ENCODE data around the gene HERC3. TPM values are rescaled to one million over a fixed set of nuclear protein-coding genes. Genes with fewer than 3 reads are reported as not detected.
A peak's percentile ranks its signal among the peaks of the same experiment; 100 is the strongest.

The HERC3 gene
- total and polyA plus RNA-seq, 10 of the 15 experiments (the other 5 are each of a cell fraction or from before 2014, with no cell fraction given): 0.52 to 18.2 (median 2.8) TPM

DNA sequence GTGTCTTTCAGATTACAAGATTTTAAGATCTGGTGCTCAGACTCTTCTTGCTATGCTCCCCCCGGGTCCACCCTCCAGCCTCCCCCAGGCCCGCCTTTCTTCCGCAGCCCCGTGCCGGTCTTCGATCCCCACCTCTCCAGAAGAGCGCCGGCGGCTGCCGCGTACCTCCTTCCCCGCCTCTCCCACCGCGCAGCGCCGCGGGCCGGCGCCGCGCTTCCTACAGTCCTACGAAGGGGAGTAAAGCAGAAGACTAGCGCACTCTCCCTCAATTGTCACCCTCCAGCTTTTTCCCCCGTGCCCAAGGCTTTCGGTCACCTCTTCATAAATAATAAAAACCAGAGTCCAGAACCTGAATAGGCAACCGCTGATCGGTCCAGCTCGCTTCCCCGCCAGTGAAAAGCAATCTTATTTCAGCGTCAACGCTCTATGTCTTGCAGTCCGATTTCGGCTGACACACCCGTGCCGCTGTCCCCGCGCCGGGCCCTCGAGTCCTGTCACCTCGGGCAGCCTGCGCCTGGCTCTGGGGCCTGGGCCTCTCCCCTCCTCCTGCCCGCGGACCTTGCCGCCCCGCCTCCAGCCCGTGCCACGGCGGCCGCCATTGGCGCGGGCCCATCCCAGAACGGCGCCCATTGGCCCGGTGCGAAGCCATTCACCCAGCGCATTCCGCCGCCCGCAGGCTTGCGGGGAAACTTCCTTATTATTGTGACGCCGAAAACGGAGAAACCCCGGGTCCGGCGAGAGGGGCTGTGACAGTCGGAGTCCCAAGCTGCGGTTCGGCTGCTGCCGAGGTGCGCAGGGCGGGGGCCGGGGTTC, at the start of gene HERC3 (continued):
- TF ChIP-seq, protein P1, sequence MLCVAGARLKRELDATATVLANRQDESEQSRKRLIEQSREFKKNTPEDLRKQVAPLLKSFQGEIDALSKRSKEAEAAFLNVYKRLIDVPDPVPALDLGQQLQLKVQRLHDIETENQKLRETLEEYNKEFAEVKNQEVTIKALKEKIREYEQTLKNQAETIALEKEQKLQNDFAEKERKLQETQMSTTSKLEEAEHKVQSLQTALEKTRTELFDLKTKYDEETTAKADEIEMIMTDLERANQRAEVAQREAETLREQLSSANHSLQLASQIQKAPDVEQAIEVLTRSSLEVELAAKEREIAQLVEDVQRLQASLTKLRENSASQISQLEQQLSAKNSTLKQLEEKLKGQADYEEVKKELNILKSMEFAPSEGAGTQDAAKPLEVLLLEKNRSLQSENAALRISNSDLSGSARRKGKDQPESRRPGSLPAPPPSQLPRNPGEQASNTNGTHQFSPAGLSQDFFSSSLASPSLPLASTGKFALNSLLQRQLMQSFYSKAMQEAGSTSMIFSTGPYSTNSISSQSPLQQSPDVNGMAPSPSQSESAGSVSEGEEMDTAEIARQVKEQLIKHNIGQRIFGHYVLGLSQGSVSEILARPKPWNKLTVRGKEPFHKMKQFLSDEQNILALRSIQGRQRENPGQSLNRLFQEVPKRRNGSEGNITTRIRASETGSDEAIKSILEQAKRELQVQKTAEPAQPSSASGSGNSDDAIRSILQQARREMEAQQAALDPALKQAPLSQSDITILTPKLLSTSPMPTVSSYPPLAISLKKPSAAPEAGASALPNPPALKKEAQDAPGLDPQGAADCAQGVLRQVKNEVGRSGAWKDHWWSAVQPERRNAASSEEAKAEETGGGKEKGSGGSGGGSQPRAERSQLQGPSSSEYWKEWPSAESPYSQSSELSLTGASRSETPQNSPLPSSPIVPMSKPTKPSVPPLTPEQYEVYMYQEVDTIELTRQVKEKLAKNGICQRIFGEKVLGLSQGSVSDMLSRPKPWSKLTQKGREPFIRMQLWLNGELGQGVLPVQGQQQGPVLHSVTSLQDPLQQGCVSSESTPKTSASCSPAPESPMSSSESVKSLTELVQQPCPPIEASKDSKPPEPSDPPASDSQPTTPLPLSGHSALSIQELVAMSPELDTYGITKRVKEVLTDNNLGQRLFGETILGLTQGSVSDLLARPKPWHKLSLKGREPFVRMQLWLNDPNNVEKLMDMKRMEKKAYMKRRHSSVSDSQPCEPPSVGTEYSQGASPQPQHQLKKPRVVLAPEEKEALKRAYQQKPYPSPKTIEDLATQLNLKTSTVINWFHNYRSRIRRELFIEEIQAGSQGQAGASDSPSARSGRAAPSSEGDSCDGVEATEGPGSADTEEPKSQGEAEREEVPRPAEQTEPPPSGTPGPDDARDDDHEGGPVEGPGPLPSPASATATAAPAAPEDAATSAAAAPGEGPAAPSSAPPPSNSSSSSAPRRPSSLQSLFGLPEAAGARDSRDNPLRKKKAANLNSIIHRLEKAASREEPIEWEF (IDR thresholded peaks at IDR 0.05; ENCODE audit: insufficient replicate concordance, low read depth, low read length): no peak
- TF ChIP-seq MYC (IDR thresholded peaks at IDR 0.05; ENCODE audit: insufficient read depth, insufficient read length, insufficient replicate concordance, low read length, severe bottlenecking) (no peak), DPF2 (IDR thresholded peaks at IDR 0.05) (peak; percentile 95), GATAD2B (conservative IDR thresholded peaks at IDR 0.05; ENCODE audit: low read depth) (peak; percentile 60; the same call in 1 of the 2 replicates), RAD21 (IDR thresholded peaks at IDR 0.05; ENCODE audit: insufficient read depth, low read depth, low read length) (no peak), MEF2B (IDR thresholded peaks at IDR 0.05; ENCODE audit: partially characterized antibody, poor library complexity, severe bottlenecking) (no peak), RUNX3 (IDR thresholded peaks at IDR 0.05; ENCODE audit: low read length) (peak; percentile 48), SMAD1 (IDR thresholded peaks at IDR 0.05; ENCODE audit: low read depth, partially characterized antibody) (no peak), BHLHE40 (IDR thresholded peaks at IDR 0.05; ENCODE audit: borderline replicate concordance in 1 of 2, low read depth in 2 of 2, low read length in 1 of 2) (peak; percentile 90 to 98), ASH2L (IDR thresholded peaks at IDR 0.05; ENCODE audit: borderline replicate concordance, low read depth) (no peak)
- TF ChIP-seq, protein P2, sequence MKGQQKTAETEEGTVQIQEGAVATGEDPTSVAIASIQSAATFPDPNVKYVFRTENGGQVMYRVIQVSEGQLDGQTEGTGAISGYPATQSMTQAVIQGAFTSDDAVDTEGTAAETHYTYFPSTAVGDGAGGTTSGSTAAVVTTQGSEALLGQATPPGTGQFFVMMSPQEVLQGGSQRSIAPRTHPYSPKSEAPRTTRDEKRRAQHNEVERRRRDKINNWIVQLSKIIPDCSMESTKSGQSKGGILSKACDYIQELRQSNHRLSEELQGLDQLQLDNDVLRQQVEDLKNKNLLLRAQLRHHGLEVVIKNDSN (IDR thresholded peaks at IDR 0.05; ENCODE audit: borderline replicate concordance, extremely low read length, insufficient read depth, low read depth, low read length): no peak
- TF ChIP-seq, protein P3, sequence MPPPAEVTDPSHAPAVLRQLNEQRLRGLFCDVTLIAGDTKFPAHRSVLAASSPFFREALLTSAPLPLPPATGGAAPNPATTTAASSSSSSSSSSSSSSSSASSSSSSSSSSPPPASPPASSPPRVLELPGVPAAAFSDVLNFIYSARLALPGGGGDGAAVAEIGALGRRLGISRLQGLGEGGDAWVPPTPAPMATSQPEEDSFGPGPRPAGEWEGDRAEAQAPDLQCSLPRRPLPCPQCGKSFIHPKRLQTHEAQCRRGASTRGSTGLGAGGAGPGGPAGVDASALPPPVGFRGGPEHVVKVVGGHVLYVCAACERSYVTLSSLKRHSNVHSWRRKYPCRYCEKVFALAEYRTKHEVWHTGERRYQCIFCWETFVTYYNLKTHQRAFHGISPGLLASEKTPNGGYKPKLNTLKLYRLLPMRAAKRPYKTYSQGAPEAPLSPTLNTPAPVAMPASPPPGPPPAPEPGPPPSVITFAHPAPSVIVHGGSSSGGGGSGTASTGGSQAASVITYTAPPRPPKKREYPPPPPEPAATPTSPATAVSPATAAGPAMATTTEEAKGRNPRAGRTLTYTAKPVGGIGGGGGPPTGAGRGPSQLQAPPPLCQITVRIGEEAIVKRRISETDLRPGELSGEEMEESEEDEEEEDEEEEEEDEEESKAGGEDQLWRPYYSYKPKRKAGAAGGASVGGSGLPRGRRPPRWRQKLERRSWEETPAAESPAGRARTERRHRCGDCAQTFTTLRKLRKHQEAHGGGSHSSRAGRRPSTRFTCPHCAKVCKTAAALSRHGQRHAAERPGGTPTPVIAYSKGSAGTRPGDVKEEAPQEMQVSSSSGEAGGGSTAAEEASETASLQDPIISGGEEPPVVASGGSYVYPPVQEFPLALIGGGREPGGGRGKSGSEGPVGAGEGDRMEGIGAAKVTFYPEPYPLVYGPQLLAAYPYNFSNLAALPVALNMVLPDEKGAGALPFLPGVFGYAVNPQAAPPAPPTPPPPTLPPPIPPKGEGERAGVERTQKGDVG (CRISPR knock-in tag; IDR thresholded peaks at IDR 0.05): no peak
- TF ChIP-seq, protein P4, sequence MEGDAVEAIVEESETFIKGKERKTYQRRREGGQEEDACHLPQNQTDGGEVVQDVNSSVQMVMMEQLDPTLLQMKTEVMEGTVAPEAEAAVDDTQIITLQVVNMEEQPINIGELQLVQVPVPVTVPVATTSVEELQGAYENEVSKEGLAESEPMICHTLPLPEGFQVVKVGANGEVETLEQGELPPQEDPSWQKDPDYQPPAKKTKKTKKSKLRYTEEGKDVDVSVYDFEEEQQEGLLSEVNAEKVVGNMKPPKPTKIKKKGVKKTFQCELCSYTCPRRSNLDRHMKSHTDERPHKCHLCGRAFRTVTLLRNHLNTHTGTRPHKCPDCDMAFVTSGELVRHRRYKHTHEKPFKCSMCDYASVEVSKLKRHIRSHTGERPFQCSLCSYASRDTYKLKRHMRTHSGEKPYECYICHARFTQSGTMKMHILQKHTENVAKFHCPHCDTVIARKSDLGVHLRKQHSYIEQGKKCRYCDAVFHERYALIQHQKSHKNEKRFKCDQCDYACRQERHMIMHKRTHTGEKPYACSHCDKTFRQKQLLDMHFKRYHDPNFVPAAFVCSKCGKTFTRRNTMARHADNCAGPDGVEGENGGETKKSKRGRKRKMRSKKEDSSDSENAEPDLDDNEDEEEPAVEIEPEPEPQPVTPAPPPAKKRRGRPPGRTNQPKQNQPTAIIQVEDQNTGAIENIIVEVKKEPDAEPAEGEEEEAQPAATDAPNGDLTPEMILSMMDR (IDR thresholded peaks at IDR 0.05 in 2 of 3, conservative IDR thresholded peaks at IDR 0.05 in 1 of 3; ENCODE audit: control insufficient read depth in 2 of 3, extremely low read depth in 1 of 3, insufficient read depth in 1 of 3, low read depth in 3 of 3, low read length in 3 of 3): 0 out of 6 replicates have a peak, but pooled peaks of 1 of the 3 experiments have one; percentile 3
